ENCODE data around the gene PTPRU. TPM values are rescaled to one million over a fixed set of nuclear protein-coding genes. Genes with fewer than 3 reads are reported as not detected.
"Not testable (repeated sequence)": the region's sequence is repeated elsewhere in the genome, so short reads cannot be mapped to it uniquely, and the experiment has no call there.

PTPRU gene
- total RNA-seq, 1 experiment from 2014 or later, result 6.8 TPM

DNA sequence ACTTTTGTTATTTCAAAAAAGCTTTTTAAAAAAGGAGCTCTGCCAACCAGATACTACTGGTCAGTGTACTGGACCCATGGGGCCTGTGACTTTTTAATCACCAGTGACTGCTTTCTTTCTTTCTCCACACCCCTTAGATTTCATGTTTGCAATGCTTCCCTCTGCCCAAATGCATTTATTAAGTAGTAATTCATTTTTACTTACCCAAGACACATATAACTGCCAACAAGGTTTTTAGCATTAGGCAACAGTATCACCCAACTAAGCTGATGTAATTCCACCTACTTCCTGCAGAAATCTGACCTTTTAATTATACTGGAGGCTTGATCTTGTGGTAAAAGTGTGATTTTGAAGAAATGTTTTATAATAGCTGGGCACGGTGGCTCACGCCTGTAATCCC, 18.1 kb upstream of the PTPRU start:
- intact Hi-C loops (cut with micrococcal nuclease; ENCODE audit: unreplicated experiment), result no loop called here
- Histone ChIP-seq H3K4me1 (ENCODE audit: insufficient read depth, low read length, poor library complexity, severe bottlenecking) (peaks cover 8% of the 10 kb centered on the region), H3K4me3 (ENCODE audit: low read depth, low read length, poor library complexity, severe bottlenecking) (no peak overlapping the region), H3K36me3 (ENCODE audit: insufficient read depth, low read length, poor library complexity, severe bottlenecking) (peaks cover 26% of the 10 kb centered on the region), H3K9me3 (ENCODE audit: low read depth, low read length, poor library complexity, severe bottlenecking) (no peaks in the 10 kb centered on the region), H3K27me3 (replicated peaks; ENCODE audit: insufficient read depth, low read depth, low read length, poor library complexity) (no peaks in the 10 kb centered on the region), H3K27ac (ENCODE audit: low read depth, low read length, poor library complexity, severe bottlenecking) (peak overlapping the region; percentile 24)
- no TSS peak for BruUV-seq (replicated peaks)
- no peak for DNase-seq (ENCODE audit: low spot score)
- TF ChIP-seq, protein P1, sequence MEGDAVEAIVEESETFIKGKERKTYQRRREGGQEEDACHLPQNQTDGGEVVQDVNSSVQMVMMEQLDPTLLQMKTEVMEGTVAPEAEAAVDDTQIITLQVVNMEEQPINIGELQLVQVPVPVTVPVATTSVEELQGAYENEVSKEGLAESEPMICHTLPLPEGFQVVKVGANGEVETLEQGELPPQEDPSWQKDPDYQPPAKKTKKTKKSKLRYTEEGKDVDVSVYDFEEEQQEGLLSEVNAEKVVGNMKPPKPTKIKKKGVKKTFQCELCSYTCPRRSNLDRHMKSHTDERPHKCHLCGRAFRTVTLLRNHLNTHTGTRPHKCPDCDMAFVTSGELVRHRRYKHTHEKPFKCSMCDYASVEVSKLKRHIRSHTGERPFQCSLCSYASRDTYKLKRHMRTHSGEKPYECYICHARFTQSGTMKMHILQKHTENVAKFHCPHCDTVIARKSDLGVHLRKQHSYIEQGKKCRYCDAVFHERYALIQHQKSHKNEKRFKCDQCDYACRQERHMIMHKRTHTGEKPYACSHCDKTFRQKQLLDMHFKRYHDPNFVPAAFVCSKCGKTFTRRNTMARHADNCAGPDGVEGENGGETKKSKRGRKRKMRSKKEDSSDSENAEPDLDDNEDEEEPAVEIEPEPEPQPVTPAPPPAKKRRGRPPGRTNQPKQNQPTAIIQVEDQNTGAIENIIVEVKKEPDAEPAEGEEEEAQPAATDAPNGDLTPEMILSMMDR (conservative IDR thresholded peaks at IDR 0.05; ENCODE audit: low read depth, low read length), result no peak
- TF ChIP-seq EZH2 (IDR thresholded peaks at IDR 0.05; ENCODE audit: borderline replicate concordance, low read depth, low read length, poor library complexity, severe bottlenecking), result no peak
- CTCF ChIA-PET, result no interaction called here
- POLR2A ChIA-PET (ENCODE audit: low non-redundant PET), result no interaction called here

DNA sequence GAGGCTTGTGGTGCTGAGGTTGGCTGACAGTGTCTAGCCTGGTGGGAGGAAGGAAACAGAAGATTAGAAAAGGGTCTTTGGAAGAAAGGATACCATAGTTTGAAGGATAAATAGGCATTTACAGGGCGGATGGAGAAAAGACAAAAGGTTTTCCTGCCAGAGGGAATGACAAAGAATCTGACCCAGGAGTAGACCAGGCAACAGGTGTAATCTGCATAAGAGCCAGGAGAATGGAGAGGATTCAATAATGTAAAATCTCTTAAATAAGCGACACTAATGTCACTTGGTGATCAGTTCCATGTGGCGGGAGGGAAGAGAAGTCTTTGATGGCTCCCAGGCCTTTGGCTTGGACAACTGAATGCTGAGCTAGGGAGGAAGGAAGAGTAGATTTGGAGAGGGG, 15.0 kb upstream of the PTPRU start:
- POLR2A ChIA-PET (ENCODE audit: low non-redundant PET), result no interaction called here
- no peaks in the 10 kb centered on the region for H3K9me3 ChIP-seq (ENCODE audit: low read depth, low read length, poor library complexity, severe bottlenecking)
- H3K27me3 ChIP-seq (replicated peaks; ENCODE audit: insufficient read depth, low read depth, low read length, poor library complexity), result no peaks in the 10 kb centered on the region
- H3K27ac ChIP-seq (ENCODE audit: low read depth, low read length, poor library complexity, severe bottlenecking), result no peak overlapping the region
- no TSS peak for BruUV-seq (replicated peaks)
- CTCF ChIA-PET, result no interaction called here
- no peak for DNase-seq (ENCODE audit: low spot score)
- peaks cover 5% of the 10 kb centered on the region for H3K36me3 ChIP-seq (ENCODE audit: insufficient read depth, low read length, poor library complexity, severe bottlenecking)
- TF ChIP-seq, protein P1 (conservative IDR thresholded peaks at IDR 0.05; ENCODE audit: low read depth, low read length), result no peak
- TF ChIP-seq EZH2 (IDR thresholded peaks at IDR 0.05; ENCODE audit: borderline replicate concordance, low read depth, low read length, poor library complexity, severe bottlenecking), result no peak
- peaks cover 8% of the 10 kb centered on the region for H3K4me1 ChIP-seq (ENCODE audit: insufficient read depth, low read length, poor library complexity, severe bottlenecking)
- intact Hi-C loops (cut with micrococcal nuclease; ENCODE audit: unreplicated experiment), result no loop called here
- H3K4me3 ChIP-seq (ENCODE audit: low read depth, low read length, poor library complexity, severe bottlenecking), result no peak overlapping the region

DNA sequence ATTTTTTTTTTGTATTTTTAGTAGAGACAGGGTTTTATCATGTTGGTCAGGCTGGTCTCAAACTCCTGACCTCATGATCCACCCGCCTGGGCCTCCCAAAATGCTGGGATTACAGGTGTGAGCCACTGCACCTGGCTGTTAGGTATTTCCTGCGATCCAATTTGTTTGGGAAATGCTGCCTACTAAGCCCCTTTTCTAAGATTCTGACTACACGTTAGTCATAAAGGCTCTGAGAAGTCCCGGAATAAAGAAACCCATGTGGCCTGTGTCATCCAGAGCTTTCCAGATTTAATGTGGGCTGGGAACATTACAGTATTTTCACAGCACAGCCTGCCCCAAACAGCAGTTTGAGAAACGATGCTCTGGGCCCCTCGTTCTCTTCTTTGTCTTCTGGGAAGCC, 14.1 kb upstream of the PTPRU start:
- H3K36me3 ChIP-seq (ENCODE audit: insufficient read depth, low read length, poor library complexity, severe bottlenecking); DNase-seq (ENCODE audit: low spot score); POLR2A ChIA-PET (ENCODE audit: low non-redundant PET); H3K27ac ChIP-seq (ENCODE audit: low read depth, low read length, poor library complexity, severe bottlenecking); H3K4me3 ChIP-seq (ENCODE audit: low read depth, low read length, poor library complexity, severe bottlenecking); intact Hi-C loops (cut with micrococcal nuclease; ENCODE audit: unreplicated experiment); H3K4me1 ChIP-seq (ENCODE audit: insufficient read depth, low read length, poor library complexity, severe bottlenecking); H3K27me3 ChIP-seq (replicated peaks; ENCODE audit: insufficient read depth, low read depth, low read length, poor library complexity); BruUV-seq (replicated peaks); H3K9me3 ChIP-seq (ENCODE audit: low read depth, low read length, poor library complexity, severe bottlenecking): not testable (repeated sequence)
- CTCF ChIA-PET, result interaction anchor here (0.5 kb wide), 1 partner anchor 349 kb away, joined by 5 read pairs; no protein-coding TSS in a partner anchor

DNA sequence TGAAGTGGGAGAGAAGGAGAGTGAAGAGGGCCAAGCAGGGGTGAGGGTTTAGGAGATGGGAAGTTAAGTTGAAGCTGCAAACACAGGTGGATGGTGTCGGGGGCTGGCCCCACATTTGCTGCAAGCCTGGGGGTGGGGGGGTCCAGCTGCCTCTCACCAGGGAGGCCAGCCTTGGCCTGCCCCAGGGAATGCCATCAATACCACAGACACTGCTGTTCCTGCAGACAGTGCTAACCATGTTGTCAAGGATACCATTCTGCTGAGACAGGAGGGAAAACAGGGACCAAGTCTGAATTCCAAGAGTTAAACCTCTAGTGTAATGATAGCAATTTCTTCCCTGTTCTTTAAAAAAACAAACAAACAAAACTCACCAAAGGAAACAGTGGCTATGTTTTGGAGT, 13.6 kb upstream of the PTPRU start:
- DNase-seq (ENCODE audit: low spot score), result no peak
- POLR2A ChIA-PET (ENCODE audit: low non-redundant PET), result no interaction called here
- Histone ChIP-seq H3K9me3 (ENCODE audit: low read depth, low read length, poor library complexity, severe bottlenecking) (no peaks in the 10 kb centered on the region), H3K4me3 (ENCODE audit: low read depth, low read length, poor library complexity, severe bottlenecking) (no peak overlapping the region), H3K36me3 (ENCODE audit: insufficient read depth, low read length, poor library complexity, severe bottlenecking) (peaks cover 3% of the 10 kb centered on the region), H3K27me3 (replicated peaks; ENCODE audit: insufficient read depth, low read depth, low read length, poor library complexity) (no peaks in the 10 kb centered on the region), H3K4me1 (ENCODE audit: insufficient read depth, low read length, poor library complexity, severe bottlenecking) (peaks cover 8% of the 10 kb centered on the region), H3K27ac (ENCODE audit: low read depth, low read length, poor library complexity, severe bottlenecking) (no peak overlapping the region)
- CTCF ChIA-PET, result interaction anchor here (0.5 kb wide), 1 partner anchor 349 kb away, joined by 5 read pairs; no protein-coding TSS in a partner anchor
- no peak for TF ChIP-seq EZH2 (IDR thresholded peaks at IDR 0.05; ENCODE audit: borderline replicate concordance, low read depth, low read length, poor library complexity, severe bottlenecking)
- TF ChIP-seq, protein P1 (conservative IDR thresholded peaks at IDR 0.05; ENCODE audit: low read depth, low read length), result no peak
- intact Hi-C loops (cut with micrococcal nuclease; ENCODE audit: unreplicated experiment), result no loop called here
- no TSS peak for BruUV-seq (replicated peaks)

Measured in A673 (cell line).